K562 treated with DMSO at 1 percent for 4 hours (cell line): ENCODE data around the gene SLC39A12. TPM values are rescaled to one million over a fixed set of nuclear protein-coding genes. Genes with fewer than 3 reads are reported as not detected.

Experiments
- total RNA-seq: library from RNA; unstranded; fragments of 300-600 nt; gene quantifications from 2 replicates; pipeline ENCODE4 v1.2.3, GENCODE V29; 2022; ENCODE audit not compliant: insufficient read depth

SLC39A12 gene
- total RNA-seq = not detected in 2 replicates

GRCh38 chr10:17951868-17952371, at the start of gene SLC39A12:
SLC39A12 (plus strand) TSS chr10:17951918; CDS start chr10:17953277, 1,359 bp downstream.

Other genes with a start within 250 kb of the SLC39A12 start
- gene TMEM236, start 199.7 kb upstream of the SLC39A12 start, total RNA-seq = 0.41 and 0.65 TPM in 2 replicates
- 0.31 TPM in 1 of 2 replicates, not detected in the other for gene MRC1, start 142.6 kb upstream of the SLC39A12 start, total RNA-seq
- 0.22 TPM in 1 of 2 replicates, not detected in the other for gene CACNB2, start 188.5 kb downstream of the SLC39A12 start, total RNA-seq